ENCODE results near the gene MICOS13. TPM values are rescaled to one million over a fixed set of nuclear protein-coding genes. Genes with fewer than 3 reads are reported as not detected.

The MICOS13 gene, protein sequence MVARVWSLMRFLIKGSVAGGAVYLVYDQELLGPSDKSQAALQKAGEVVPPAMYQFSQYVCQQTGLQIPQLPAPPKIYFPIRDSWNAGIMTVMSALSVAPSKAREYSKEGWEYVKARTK
- polyA plus RNA-seq (2013, experiment 1 of 2) = 15.2 TPM
- polyA plus RNA-seq (2013, experiment 2 of 2) = 18.0 TPM

DNA sequence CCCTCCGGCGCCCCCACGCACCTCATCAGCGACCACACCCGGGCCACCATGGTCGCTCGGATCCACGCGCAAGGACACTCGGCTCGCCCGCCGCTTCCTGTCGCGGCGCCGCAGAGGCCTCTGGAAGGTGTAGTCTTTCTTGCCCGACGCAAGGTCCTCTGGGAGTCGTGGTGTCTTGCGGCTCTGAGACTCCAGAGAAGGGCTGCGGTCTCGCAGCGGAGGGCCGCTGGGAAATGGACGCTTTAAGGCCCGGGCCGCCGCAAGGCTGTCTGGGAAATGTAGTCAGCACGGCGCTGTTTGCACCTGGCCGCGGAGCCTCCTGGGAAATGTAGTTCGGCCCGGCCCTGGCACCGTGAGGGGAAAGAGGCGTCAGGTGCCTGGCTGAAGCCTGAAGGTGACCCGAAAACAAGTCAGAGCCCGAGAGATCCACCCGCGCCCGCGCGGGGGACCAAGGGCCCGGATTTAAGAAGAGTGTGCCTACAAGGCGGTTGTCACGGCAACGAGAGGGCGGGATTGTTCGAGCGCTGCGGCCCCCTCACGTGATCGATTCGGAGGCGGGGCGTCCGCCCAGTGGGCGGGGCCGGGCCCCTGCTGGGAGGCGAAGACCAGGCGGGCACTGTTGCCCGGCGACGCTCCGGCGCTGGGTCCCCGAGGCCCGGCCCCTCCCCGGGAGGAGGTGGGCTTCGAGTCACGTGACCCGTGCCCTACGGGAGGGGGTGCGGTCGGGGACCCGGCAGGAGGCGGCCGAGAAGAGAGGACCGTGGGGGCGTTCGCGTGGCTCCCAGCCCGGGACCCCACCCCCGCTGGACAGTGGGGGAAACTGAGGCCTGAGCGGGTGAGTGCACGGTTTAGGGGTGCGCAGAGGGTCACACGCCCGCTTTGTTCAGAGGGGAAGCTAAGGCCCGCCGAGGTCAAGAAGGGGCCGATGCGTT, at the start of gene MICOS13, which contains the start of gene HSD11B1L:
Gene MICOS13, minus strand, starts transcription at position 80 of the 932 bp plus-strand sequence. Its CDS starts 30 bp downstream, at position 50.
Gene HSD11B1L, plus strand, starts transcription at position 591 of the 932 bp plus-strand sequence. CDS start 3,806 bp downstream, outside the sequence.
- no CpG with 5 or more reads among the region's 94 CpGs for WGBS, 2 donors (ENCODE audit: extremely low coverage in 2 of 2, insufficient read length in 2 of 2, insufficient replicate concordance in 1 of 2)
- peak within 1 kb of the TSS; percentile 82 for H3K4me2 ChIP-seq (ENCODE audit: insufficient read depth, low read length, poor library complexity, severe bottlenecking)
- H3K18ac ChIP-seq (ENCODE audit: low read length) = peak within 1 kb of the TSS; percentile 100
- peak within 1 kb of the TSS; percentile 95 for H3K23ac ChIP-seq (ENCODE audit: low read depth, low read length, poor library complexity)
- H3K9ac ChIP-seq (ENCODE audit: low read depth, low read length, poor library complexity) = peak within 1 kb of the TSS; percentile 93
- no peak within 1 kb of the TSS for H2BK120ac ChIP-seq (ENCODE audit: low read depth, low read length)
- no peak within 1 kb of the TSS for H4K91ac ChIP-seq (ENCODE audit: low read depth, low read length, poor library complexity)
- peak within 1 kb of the TSS; percentile 96 for H2AFZ ChIP-seq (ENCODE audit: low read length)
- peak within 1 kb of the TSS; percentile 95 for H2AK5ac ChIP-seq (ENCODE audit: low read depth, low read length)
- peak within 1 kb of the TSS; percentile 30 for H2BK12ac ChIP-seq (ENCODE audit: low read length)
- peak within 1 kb of the TSS; percentile 30 for H2BK15ac ChIP-seq (ENCODE audit: low read length)
- H3K27ac ChIP-seq (replicated peaks; ENCODE audit: low read length) = peak within 1 kb of the TSS; percentile 94
- peak within 1 kb of the TSS; percentile 78 for H3K14ac ChIP-seq (ENCODE audit: low read length)
- peaks cover 10 to 23% of the 10 kb centered on the region in 2 donors for H3K4me1 ChIP-seq (ENCODE audit: control insufficient read depth in 2 of 2, insufficient read depth in 1 of 2, low read depth in 1 of 2, low read length in 2 of 2)
- peak; percentile 98 for DNase-seq (ENCODE audit: low spot score)
- no peaks in the 10 kb centered on the region for H3K9me3 ChIP-seq (replicated peaks in 1 of 2; ENCODE audit: control insufficient read depth in 2 of 2, insufficient read depth in 1 of 2, low read depth in 1 of 2, low read length in 2 of 2)
- peaks cover 4 to 12% of the 10 kb centered on the region in 2 donors for H3K36me3 ChIP-seq (replicated peaks in 1 of 2; ENCODE audit: control insufficient read depth in 2 of 2, insufficient read depth in 2 of 2, low read length in 2 of 2)
- no peaks in the 10 kb centered on the region for H3K27me3 ChIP-seq (ENCODE audit: control insufficient read depth in 3 of 3, insufficient read depth in 3 of 3, low read depth in 1 of 3, low read length in 3 of 3)
- H3K79me1 ChIP-seq (ENCODE audit: low read depth, low read length) = peaks cover 16% of the 10 kb centered on the region
- peak within 1 kb of the TSS; percentile 89 for H4K8ac ChIP-seq (ENCODE audit: low read depth, low read length)
- H2BK5ac ChIP-seq (ENCODE audit: low read length) = peak within 1 kb of the TSS; percentile 95
- no peak within 1 kb of the TSS for H3K4ac ChIP-seq (ENCODE audit: low read length)
- peak within 1 kb of the TSS; percentile 63 to 90 for H3K4me3 ChIP-seq (ENCODE audit: low read length in 2 of 2)

DNA sequence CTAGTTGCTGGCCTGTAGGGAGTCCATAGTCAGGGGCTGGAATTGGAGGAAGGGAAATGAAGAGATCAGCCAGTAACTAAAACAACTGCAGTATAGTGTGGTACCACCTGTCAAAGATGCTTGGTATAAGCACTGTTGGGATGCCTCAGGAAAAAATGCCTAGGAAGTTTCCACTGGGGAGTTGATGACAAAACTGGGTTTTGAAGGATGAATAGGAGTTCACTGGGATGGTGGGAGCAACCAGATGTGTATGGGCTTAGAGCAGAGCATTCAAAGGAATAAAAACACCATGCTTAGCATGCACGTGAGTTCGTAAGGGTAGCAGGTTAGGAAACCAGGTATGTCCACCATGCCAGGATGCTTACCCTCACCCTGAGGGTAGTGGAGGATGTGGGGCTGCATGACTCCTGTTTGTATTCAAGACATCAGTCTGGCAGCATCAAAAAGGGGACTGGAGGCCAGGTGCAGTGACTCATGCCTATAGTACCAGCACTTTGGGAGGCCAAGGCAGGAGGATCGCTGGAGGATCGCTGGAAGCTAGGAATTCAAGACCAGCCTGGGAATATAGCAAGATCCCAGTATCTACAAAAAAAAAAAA, 47.2 kb upstream of the MICOS13 start:
- H3K27ac ChIP-seq (replicated peaks; ENCODE audit: low read length) = no peak overlapping the region
- H2BK15ac ChIP-seq (ENCODE audit: low read length) = no peak overlapping the region
- H3K4me2 ChIP-seq (ENCODE audit: insufficient read depth, low read length, poor library complexity, severe bottlenecking) = no peak overlapping the region
- no CpG with 5 or more reads among the region's 4 CpGs for WGBS, 2 donors (ENCODE audit: extremely low coverage in 2 of 2, insufficient read length in 2 of 2, insufficient replicate concordance in 1 of 2)
- H2BK12ac ChIP-seq (ENCODE audit: low read length) = no peak overlapping the region
- H3K36me3 ChIP-seq (replicated peaks in 1 of 2; ENCODE audit: control insufficient read depth in 2 of 2, insufficient read depth in 2 of 2, low read length in 2 of 2) = no peaks in the 10 kb centered on the region
- no peak overlapping the region for H3K9ac ChIP-seq (ENCODE audit: low read depth, low read length, poor library complexity)
- no peak overlapping the region for H2BK120ac ChIP-seq (ENCODE audit: low read depth, low read length)
- peak overlapping the region in 1 of 2 donors; percentile 3 for H3K4me3 ChIP-seq (ENCODE audit: low read length in 2 of 2)
- no peaks in the 10 kb centered on the region for H3K79me1 ChIP-seq (ENCODE audit: low read depth, low read length)
- no peak overlapping the region for H4K8ac ChIP-seq (ENCODE audit: low read depth, low read length)
- no peak overlapping the region for H2AFZ ChIP-seq (ENCODE audit: low read length)
- H3K9me3 ChIP-seq (replicated peaks in 1 of 2; ENCODE audit: control insufficient read depth in 2 of 2, insufficient read depth in 1 of 2, low read depth in 1 of 2, low read length in 2 of 2) = no peaks in the 10 kb centered on the region
- H3K27me3 ChIP-seq (ENCODE audit: control insufficient read depth in 3 of 3, insufficient read depth in 3 of 3, low read depth in 1 of 3, low read length in 3 of 3) = no peaks in the 10 kb centered on the region
- no peak overlapping the region for H3K23ac ChIP-seq (ENCODE audit: low read depth, low read length, poor library complexity)
- H3K4ac ChIP-seq (ENCODE audit: low read length) = no peak overlapping the region
- H3K14ac ChIP-seq (ENCODE audit: low read length) = no peak overlapping the region
- no peaks in the 10 kb centered on the region for H3K4me1 ChIP-seq (ENCODE audit: control insufficient read depth in 2 of 2, insufficient read depth in 1 of 2, low read depth in 1 of 2, low read length in 2 of 2)
- H3K18ac ChIP-seq (ENCODE audit: low read length) = no peak overlapping the region
- DNase-seq (ENCODE audit: low spot score) = no peak
- H4K91ac ChIP-seq (ENCODE audit: low read depth, low read length, poor library complexity) = no peak overlapping the region
- no peak overlapping the region for H2AK5ac ChIP-seq (ENCODE audit: low read depth, low read length)
- no peak overlapping the region for H2BK5ac ChIP-seq (ENCODE audit: low read length)

DNA sequence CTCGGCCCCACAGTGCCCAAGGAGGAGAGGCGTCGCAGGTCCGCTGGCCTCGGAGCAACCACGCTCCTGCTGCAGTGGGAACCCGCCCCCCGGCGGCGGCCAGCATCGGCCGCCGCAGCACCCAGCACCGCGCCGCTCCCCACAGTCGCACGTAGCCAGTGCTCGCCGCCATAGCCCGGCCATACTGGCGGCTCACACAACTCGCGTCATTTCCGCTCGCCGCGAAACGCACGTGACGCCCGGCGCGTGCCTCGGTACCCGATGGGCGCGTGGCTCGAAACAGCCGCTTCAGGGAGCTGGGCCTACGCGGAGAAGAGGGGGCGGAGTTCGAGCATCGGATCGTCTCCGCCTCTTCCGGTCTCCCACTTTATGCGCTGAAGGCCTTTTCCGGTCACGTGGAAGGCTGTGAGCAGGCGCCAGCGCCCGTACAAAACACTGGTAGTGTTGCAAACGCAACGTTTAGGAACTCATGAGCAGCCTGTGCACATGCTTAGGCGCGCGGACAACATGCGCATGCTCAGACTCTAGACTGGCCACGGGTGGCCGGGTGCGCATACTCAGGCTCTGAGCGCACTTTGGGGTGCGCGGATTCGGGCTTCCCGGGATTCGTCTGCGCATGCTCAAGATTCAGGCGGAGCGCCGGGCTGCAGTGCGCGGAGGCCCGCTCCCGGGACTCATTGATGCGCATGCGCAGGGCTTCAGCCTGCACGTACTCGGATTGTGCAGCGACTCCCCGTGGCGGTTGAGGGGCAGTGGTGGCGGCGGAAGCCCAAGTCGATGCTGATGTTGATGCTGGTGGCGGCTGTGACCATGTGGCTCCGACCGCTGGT, 39.9 kb upstream of the MICOS13 start, which contains the start of the genes CATSPERD and LONP1:
Gene CATSPERD, plus strand, starts transcription at position 677 of the 830 bp plus-strand sequence. Its CDS starts 101 bp downstream, at position 778.
Gene LONP1, minus strand, starts transcription at position 186 of the 830 bp plus-strand sequence. Its CDS starts 14 bp downstream, at position 172.
- Histone ChIP-seq H3K9ac (ENCODE audit: low read depth, low read length, poor library complexity) (peak within 1 kb of the TSS; percentile 98), H3K9me3 (replicated peaks in 1 of 2; ENCODE audit: control insufficient read depth in 2 of 2, insufficient read depth in 1 of 2, low read depth in 1 of 2, low read length in 2 of 2) (no peaks in the 10 kb centered on the region), H3K14ac (ENCODE audit: low read length) (peak within 1 kb of the TSS; percentile 98), H3K36me3 (replicated peaks in 1 of 2; ENCODE audit: control insufficient read depth in 2 of 2, insufficient read depth in 2 of 2, low read length in 2 of 2) (peaks cover 5 to 21% of the 10 kb centered on the region in 2 donors), H3K27me3 (ENCODE audit: control insufficient read depth in 3 of 3, insufficient read depth in 3 of 3, low read depth in 1 of 3, low read length in 3 of 3) (no peaks in the 10 kb centered on the region), H3K18ac (ENCODE audit: low read length) (peak within 1 kb of the TSS; percentile 100), H2AFZ (ENCODE audit: low read length) (peak within 1 kb of the TSS; percentile 93), H3K23ac (ENCODE audit: low read depth, low read length, poor library complexity) (peak within 1 kb of the TSS; percentile 99), H2AK5ac (ENCODE audit: low read depth, low read length) (peak within 1 kb of the TSS; percentile 44), H3K27ac (replicated peaks; ENCODE audit: low read length) (peak within 1 kb of the TSS; percentile 99), H2BK5ac (ENCODE audit: low read length) (peak within 1 kb of the TSS; percentile 62), H2BK15ac (ENCODE audit: low read length) (no peak within 1 kb of the TSS), H4K91ac (ENCODE audit: low read depth, low read length, poor library complexity) (no peak within 1 kb of the TSS), H3K4ac (ENCODE audit: low read length) (peak within 1 kb of the TSS; percentile 100), H2BK12ac (ENCODE audit: low read length) (no peak within 1 kb of the TSS), H3K4me3 (ENCODE audit: low read length in 2 of 2) (peak within 1 kb of the TSS; percentile 75 to 97), H4K8ac (ENCODE audit: low read depth, low read length) (peak within 1 kb of the TSS; percentile 96), H3K4me1 (ENCODE audit: control insufficient read depth in 2 of 2, insufficient read depth in 1 of 2, low read depth in 1 of 2, low read length in 2 of 2) (peaks cover 5 to 9% of the 10 kb centered on the region in 2 donors), H3K4me2 (ENCODE audit: insufficient read depth, low read length, poor library complexity, severe bottlenecking) (peak within 1 kb of the TSS; percentile 77), H3K79me1 (ENCODE audit: low read depth, low read length) (peaks cover 9% of the 10 kb centered on the region), H2BK120ac (ENCODE audit: low read depth, low read length) (peak within 1 kb of the TSS; percentile 91)
- DNase-seq (ENCODE audit: low spot score) = peak; percentile 99
- no CpG with 5 or more reads among the region's 90 CpGs for WGBS, 2 donors (ENCODE audit: extremely low coverage in 2 of 2, insufficient read length in 2 of 2, insufficient replicate concordance in 1 of 2)

All from neuronal stem cell (in vitro differentiated cells).